ENCODE data around the gene TMPRSS9.

- TF ChIP-seq EP300 (IDR thresholded peaks at IDR 0.05) (no peak), CTCF (IDR thresholded peaks at IDR 0.05) (peak; percentile 73 to 74), POLR2A (IDR thresholded peaks at IDR 0.05) (no peak), POLR2AphosphoS5 (IDR thresholded peaks at IDR 0.05) (no peak)
These were observed 31.2 kb downstream of the TMPRSS9 start for GRCh38 chr19:2391118-2391725.
